HG03139 (cell line): Measurements from ENCODE around the gene ITGA3.

ENCODE experiments used
- ATAC-seq: cut with Tn5 transposase; IDR thresholded peaks from one replicate; pipeline ENCODE4 v1.9.1; 2021; ENCODE audit not compliant: unreplicated experiment

Gene ITGA3

GRCh38 chr17:50123649-50124349 lies 67.9 kb downstream of the ITGA3 start:
- no peak for ATAC-seq

GRCh38 chr17:50125420-50125997 lies 69.6 kb downstream of the ITGA3 start:
- ATAC-seq, result no peak

GRCh38 chr17:50127697-50128361 lies 71.9 kb downstream of the ITGA3 start:
- ATAC-seq, result no peak

GRCh38 chr17:50128441-50129352 lies 72.8 kb downstream of the ITGA3 start:
- ATAC-seq, result no peak

- no peak for ATAC-seq
These were observed 73.4 kb downstream of the ITGA3 start for GRCh38 chr17:50129353-50129727.

GRCh38 chr17:50129728-50130558 lies 74.0 kb downstream of the ITGA3 start, which contains the start of gene SAMD14:
SAMD14 (minus strand) TSS chr17:50130160; CDS start chr17:50124959, 5,201 bp downstream.
- ATAC-seq, result no peak

GRCh38 chr17:50130559-50131305 lies 74.8 kb downstream of the ITGA3 start:
- no peak for ATAC-seq

- ATAC-seq, result no peak
These were observed 76.3 kb downstream of the ITGA3 start for GRCh38 chr17:50132104-50132794.

GRCh38 chr17:50133028-50133768 lies 77.3 kb downstream of the ITGA3 start:
- ATAC-seq, result no peak

GRCh38 chr17:50133769-50134099 lies 77.8 kb downstream of the ITGA3 start:
- no peak for ATAC-seq

GRCh38 chr17:50134206-50135110 lies 78.5 kb downstream of the ITGA3 start:
- ATAC-seq, result no peak

- ATAC-seq, result no peak
These were observed 79.6 kb downstream of the ITGA3 start for GRCh38 chr17:50135316-50136095.

- ATAC-seq, result no peak
These were observed 80.3 kb downstream of the ITGA3 start for GRCh38 chr17:50136096-50136687.

GRCh38 chr17:50137042-50137441 lies 81.1 kb downstream of the ITGA3 start:
- no peak for ATAC-seq

- ATAC-seq, result no peak
These were observed 83.4 kb downstream of the ITGA3 start for GRCh38 chr17:50139185-50139783.
